ENCODE data around the gene FAN1.

The FAN1 gene

GRCh38 chr15:30953183-30953582 is 49.5 kb downstream of the FAN1 start:
- DNase-seq (ENCODE audit: low spot score), result no peak
- H3K36me3 ChIP-seq (ENCODE audit: low read depth), result peaks cover 84% of the 10 kb centered on the region
- H3K9me3 ChIP-seq (ENCODE audit: severe bottlenecking), result no peaks in the 10 kb centered on the region
- TF ChIP-seq CTCF (IDR thresholded peaks at IDR 0.05; ENCODE audit: poor library complexity, severe bottlenecking), result no peak
- peak overlapping the region; percentile 30 for H3K27ac ChIP-seq (ENCODE audit: poor library complexity, severe bottlenecking)
- H3K4me3 ChIP-seq (ENCODE audit: severe bottlenecking), result no peak overlapping the region
- no peaks in the 10 kb centered on the region for H3K27me3 ChIP-seq (ENCODE audit: insufficient read depth, poor library complexity, severe bottlenecking)
- peaks cover 16% of the 10 kb centered on the region for H3K4me1 ChIP-seq (ENCODE audit: insufficient read depth, poor library complexity, severe bottlenecking)
- no peak for ATAC-seq (ENCODE audit: low read depth)

GRCh38 chr15:30953731-30954378 is 50.1 kb downstream of the FAN1 start:
- H3K4me3 ChIP-seq (ENCODE audit: severe bottlenecking), result no peak overlapping the region
- DNase-seq (ENCODE audit: low spot score) (peak; percentile 85), ATAC-seq (ENCODE audit: low read depth) (peak; percentile 95)
- peaks cover 84% of the 10 kb centered on the region for H3K36me3 ChIP-seq (ENCODE audit: low read depth)
- H3K4me1 ChIP-seq (ENCODE audit: insufficient read depth, poor library complexity, severe bottlenecking), result peaks cover 16% of the 10 kb centered on the region
- no peaks in the 10 kb centered on the region for H3K27me3 ChIP-seq (ENCODE audit: insufficient read depth, poor library complexity, severe bottlenecking)
- peak overlapping the region; percentile 30 for H3K27ac ChIP-seq (ENCODE audit: poor library complexity, severe bottlenecking)
- TF ChIP-seq CTCF (IDR thresholded peaks at IDR 0.05; ENCODE audit: poor library complexity, severe bottlenecking), result no peak
- H3K9me3 ChIP-seq (ENCODE audit: severe bottlenecking), result no peaks in the 10 kb centered on the region

- DNase-seq (ENCODE audit: low spot score), result no peak
- Histone ChIP-seq H3K27me3 (ENCODE audit: insufficient read depth, poor library complexity, severe bottlenecking) (no peaks in the 10 kb centered on the region), H3K9me3 (ENCODE audit: severe bottlenecking) (no peaks in the 10 kb centered on the region), H3K36me3 (ENCODE audit: low read depth) (peaks cover 82% of the 10 kb centered on the region), H3K27ac (ENCODE audit: poor library complexity, severe bottlenecking) (peak overlapping the region; percentile 30), H3K4me3 (ENCODE audit: severe bottlenecking) (no peak overlapping the region), H3K4me1 (ENCODE audit: insufficient read depth, poor library complexity, severe bottlenecking) (peaks cover 16% of the 10 kb centered on the region)
- peak; percentile 22; the same call in 2 of the 3 replicates for ATAC-seq (ENCODE audit: low read depth)
- no peak for TF ChIP-seq CTCF (IDR thresholded peaks at IDR 0.05; ENCODE audit: poor library complexity, severe bottlenecking)
These were observed 51.0 kb downstream of the FAN1 start for GRCh38 chr15:30954674-30955073.

GRCh38 chr15:30956216-30957124 is 52.8 kb downstream of the FAN1 start:
- peaks cover 78% of the 10 kb centered on the region for H3K36me3 ChIP-seq (ENCODE audit: low read depth)
- no peak for TF ChIP-seq CTCF (IDR thresholded peaks at IDR 0.05; ENCODE audit: poor library complexity, severe bottlenecking)
- no peak for ATAC-seq (ENCODE audit: low read depth)
- no peaks in the 10 kb centered on the region for H3K9me3 ChIP-seq (ENCODE audit: severe bottlenecking)
- no peak overlapping the region for H3K27ac ChIP-seq (ENCODE audit: poor library complexity, severe bottlenecking)
- no peak overlapping the region for H3K4me3 ChIP-seq (ENCODE audit: severe bottlenecking)
- peaks cover 17% of the 10 kb centered on the region for H3K4me1 ChIP-seq (ENCODE audit: insufficient read depth, poor library complexity, severe bottlenecking)
- no peaks in the 10 kb centered on the region for H3K27me3 ChIP-seq (ENCODE audit: insufficient read depth, poor library complexity, severe bottlenecking)
- DNase-seq (ENCODE audit: low spot score), result no peak
